ENCODE results near the gene PEAK3.

GRCh38 chr19:2226840-2227360, 55.1 kb downstream of the PEAK3 start:
- TF ChIP-seq POLR2A (IDR thresholded peaks at IDR 0.05; ENCODE audit: low read length) = no peak
- no peak for TF ChIP-seq GATA1 (IDR thresholded peaks at IDR 0.05; ENCODE audit: low read depth, low read length)
